Stimulated activated CD4-positive, alpha-beta T cell treated with anti-CD3 and anti-CD28 coated beads, Interleukin-4, amount 100 ng/mL, for 48 hours (primary cell): Measurements from ENCODE around the gene RNF11.

Source experiments
- DNase-seq, 2 donors: peaks; one replicate each; pipeline ENCODE4 v3.0.0-alpha.2; 2020; ENCODE audit warnings: low read depth in 2 of 2

Gene RNF11

DNA sequence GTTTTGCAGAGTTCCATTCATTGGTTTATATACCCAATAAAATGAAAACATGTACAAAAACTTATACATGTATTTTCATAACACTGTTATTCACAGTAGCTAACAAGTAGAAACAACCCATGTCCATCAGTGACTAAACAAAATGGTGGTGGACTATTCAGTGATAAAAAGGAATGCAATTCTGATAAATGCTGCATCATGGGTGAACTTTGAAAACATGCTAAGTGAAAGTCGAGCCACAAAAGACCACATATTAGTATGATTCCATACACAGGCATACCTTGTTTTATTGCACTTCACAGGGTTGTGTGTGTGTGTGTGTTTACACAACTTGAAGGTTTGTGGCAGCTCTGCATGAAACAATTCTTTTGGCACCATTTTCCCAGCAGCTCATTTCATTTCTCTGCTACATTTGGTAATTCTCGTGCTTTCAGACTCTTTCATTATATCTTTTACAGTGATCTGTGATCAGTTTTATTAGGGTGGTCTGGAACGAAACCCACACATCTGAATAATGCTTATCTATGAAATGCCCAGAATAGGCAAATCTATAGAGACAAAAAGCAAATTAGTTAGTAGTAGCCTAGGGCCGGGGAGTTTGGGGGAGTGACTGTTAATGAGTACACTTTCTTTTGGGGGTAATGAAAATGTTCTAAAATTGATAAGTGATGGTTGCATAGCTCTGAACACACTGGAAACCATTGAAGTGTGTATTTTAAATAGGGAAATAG, 27.2 kb downstream of the RNF11 start:
- DNase-seq: no peak

DNA sequence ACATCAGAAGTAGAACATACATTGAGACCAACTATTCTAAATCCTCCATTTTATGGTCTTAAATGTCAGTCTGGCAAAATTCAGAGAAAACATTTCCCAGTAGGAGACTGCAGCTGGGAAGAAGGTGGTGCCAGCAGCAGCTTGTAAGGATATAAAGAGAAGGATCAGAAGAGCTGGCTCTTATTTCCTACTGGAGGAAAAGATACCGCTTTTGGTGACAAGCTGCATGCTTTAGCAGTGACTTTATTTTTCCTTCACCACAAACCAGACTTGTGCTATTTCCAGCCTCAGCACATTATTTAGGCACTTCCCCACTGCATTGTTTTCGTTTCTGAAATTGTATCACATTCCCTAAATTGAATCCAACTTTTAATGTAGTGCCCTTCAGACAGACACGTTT, 28.4 kb downstream of the RNF11 start:
- DNase-seq: no peak

DNA sequence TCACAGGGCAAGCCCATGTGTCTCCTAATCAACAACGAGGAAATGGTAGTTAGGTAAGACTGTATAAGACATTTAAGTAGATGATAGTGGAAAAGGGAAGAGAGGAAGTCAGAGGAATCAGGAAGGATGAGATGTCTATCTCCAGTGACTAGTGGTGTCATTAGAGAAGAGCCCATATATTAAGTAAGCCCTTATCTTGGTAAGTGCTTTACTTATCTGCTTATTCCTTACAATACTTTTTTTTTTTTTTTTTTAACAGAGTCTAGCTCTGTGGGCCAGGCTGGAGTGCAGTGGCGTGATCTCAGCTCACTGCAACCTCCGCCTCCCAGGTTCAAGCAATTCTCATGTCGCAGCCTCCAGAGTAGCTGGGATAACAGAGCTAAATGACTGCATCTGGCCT, 29.5 kb downstream of the RNF11 start:
- no peak for DNase-seq

DNA sequence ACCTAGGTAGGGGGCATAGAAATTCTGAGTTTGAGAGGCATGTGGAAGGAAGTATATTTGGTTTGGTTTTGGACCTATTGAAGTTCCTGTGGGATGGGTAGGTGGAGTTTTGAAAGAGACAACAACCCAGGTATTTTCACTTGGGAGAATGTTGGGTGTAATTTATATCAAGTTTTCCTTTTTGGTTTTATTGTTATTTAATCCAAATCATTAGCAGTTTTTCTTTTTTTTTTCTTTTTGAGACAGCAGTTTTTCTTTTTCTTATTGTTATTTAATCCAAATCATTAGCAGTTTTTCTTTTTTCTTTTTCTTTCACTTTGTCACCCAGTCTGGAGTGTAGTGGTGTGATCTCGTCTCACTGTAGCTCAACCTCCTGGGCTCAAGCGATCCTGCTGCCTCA, 30.1 kb downstream of the RNF11 start:
- no peak for DNase-seq

DNA sequence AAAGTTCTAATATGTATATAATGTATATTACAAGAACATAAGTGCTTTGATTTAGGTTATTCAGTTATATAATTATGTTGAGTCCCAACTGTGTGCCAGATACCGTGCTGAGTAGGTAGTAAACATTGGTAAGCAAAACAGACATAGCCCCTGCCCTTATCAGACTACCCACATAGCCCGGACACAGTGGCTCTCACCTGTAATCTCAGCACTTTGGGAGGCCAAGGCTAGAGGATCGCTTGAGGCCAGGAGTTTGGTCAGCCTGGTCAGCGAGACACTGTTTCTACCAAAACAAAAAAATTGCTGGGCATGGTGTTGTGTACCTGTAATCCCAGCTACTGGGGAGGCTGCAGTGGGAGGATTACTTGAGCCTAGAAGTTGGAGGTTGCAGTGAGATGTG, 30.7 kb downstream of the RNF11 start:
- DNase-seq: no peak

DNA sequence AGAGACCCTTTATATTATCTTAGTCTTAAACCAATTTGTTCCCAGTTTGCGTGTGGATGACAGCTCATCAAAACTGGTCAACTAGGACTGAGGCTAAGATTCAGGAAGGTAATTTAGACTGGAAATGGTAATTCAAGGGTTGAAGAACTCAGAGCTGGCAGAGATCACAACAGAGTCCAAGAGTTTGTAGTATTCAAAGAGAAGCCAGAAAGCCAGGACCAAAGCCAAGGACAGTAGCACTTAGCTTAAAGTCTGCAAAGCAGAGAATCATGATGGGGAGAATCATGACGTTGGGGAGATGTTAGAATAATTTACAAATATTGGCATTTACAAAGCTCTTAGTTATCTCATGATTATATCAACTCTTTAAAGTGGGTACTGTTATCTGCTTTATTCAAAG, 32.6 kb downstream of the RNF11 start:
- DNase-seq: no peak

DNA sequence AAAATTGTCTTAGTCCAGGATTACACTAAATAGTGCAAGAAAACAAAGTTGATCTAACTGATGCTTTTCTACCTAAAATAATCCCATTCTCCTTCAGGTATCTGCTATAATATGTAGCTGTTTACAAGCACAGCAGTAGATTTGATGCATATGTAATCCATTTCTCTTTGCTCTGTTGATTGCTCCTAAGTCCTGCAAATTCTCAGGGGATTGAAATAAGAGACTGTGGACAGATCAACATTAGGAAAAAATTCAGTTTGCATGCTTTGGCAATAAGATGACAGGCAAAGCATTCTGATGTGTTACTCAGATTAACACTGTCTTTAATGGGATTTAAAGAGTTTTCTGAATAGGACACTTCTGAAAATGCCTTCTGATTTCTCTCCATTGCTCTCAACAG, 34.7 kb downstream of the RNF11 start:
- DNase-seq: no peak

DNA sequence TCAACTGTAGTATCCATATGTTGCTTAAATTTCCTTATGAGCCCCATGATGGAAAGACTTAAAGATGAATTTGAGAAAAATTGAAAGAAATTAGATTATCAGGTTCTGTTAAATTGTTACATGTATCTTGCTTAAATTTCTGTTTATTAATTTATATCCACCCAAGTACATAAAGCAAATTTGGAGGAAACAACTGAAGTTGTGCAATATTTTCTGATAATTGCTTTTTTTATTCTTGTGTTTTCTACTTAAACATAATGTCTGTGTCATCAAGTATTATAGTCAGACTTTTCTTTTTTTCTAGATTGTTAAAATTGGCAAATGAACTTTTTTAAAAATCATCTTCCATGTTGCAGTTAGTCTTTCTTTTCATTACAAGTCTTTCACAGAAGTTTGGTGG, 36.8 kb downstream of the RNF11 start:
- no peak for DNase-seq

DNA sequence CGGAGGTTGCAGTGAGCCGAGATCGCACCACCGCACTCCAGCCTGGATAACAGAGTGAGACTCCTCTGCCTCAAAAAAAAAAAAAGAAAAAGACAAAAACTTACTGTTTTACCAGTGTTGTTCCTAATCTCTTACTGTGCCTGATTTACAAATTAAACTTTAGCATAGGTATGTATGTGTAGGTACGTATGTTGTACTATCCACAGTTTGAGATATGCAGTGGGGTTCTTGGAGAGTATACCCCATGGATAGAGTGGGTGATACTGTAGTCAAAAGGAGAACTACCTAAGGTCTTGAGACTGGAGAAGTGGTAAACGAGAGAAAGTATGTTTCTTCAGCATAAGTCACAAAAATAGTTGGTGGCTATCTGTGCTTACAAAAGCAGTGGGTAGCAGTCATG, 38.6 kb downstream of the RNF11 start:
- DNase-seq: no peak

DNA sequence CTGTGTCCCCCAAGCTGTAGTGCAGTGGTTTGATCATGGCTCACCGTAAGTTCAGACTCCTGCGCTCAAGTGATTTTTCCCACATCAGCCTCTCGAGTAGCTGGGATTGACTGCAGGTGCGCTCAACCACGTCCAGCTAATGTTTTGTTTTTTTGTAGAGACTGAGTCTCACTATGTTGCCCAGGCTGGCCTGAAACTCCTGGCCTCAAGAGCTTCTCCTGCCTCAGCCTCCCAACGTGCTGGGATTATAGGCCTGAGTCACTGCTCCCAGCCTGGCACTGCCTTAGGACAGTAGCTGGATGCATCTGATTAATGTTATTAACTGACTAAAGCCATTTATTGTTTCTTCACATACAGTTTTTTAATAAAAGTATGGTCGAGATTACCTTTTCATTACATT, 40.2 kb downstream of the RNF11 start:
- no peak for DNase-seq

DNA sequence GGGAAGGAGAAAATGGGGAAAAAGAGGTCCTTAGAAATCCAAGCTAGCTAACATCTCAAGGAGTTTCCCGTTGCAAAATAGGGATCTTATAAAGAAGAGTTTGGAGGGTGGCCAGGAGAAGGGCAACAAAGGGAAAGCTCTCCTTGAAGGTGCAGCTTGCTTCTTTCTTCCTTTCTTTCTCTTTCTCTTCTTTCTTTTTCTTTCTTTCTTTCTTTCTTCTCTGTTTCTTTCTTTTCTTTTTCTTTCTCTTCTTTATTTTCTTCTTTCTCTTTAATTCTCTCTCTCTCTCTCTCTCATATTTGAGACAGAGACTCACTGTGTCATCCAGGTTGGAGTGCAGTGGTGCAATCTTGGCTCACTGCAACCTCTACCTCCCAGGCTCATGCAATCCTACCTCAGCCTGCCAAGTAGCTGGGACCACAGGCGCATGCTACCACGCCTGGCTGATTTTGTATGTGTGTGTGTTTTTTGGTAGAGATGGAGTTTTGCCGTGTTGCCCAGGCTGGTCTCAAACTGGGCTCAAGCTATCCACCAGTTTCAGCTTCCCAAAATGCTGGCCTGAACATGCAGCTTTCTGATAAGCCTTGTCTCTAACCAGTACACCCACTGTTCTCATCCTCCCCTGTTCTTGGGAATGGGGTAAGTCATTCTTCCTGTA, 44.4 kb downstream of the RNF11 start:
- no peak for DNase-seq

DNA sequence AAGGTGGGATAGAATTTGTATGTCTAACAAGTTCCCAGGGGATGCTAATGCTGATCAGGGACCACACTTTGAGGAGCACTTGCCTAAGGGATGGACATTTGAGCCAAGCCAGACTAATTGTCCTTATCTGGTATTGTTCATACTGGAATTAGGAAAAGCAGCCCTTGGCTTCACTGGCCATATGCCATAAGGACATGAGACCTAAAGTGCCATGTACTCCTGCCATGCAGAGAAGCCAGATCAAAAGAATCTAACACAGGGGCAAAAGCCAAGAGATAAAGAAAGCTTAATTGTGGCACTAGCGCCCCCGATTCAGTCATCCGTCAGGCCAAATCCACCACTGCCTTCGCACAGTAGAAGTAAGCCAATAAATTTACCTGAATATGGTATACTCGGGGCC, 45.7 kb downstream of the RNF11 start:
- DNase-seq: no peak

DNA sequence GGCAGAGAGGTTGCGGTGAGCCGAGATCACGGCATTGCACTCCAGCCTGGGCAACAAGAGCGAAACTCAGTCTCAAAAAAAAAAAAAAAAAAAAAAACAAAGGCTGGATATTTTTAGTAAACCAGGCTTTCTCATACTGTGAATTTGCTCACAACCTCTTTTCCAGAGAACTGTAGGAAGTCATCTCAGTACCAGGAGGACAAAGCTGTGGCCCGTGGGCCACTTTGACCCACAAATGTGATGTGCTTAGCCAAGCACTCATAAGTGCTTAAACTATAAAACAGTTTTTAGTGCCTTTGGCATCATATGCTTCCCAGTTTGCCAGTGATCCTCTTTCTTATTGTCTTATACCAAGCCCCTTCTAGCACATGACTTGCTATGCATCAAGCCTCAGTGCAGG, 46.5 kb downstream of the RNF11 start:
- DNase-seq: no peak

DNA sequence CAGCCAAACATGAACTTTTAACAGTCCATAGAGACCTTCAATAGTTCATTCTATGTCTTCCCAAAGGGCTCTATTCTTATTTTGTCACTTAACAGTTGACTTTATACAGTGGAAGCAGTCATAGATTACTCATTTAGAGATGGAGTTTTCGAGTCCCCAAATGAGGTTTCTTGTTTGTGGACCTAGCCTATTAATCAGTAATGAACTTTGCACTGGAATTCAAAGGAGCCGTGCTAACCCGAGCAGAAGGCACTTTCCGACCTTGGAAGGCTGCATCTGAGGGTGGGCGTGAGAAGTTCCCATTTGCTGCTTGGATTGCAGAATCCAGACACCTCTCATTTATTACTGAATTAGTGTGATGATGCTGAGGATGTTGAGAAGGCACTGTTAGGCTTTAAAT, 47.9 kb downstream of the RNF11 start:
- no peak for DNase-seq

DNA sequence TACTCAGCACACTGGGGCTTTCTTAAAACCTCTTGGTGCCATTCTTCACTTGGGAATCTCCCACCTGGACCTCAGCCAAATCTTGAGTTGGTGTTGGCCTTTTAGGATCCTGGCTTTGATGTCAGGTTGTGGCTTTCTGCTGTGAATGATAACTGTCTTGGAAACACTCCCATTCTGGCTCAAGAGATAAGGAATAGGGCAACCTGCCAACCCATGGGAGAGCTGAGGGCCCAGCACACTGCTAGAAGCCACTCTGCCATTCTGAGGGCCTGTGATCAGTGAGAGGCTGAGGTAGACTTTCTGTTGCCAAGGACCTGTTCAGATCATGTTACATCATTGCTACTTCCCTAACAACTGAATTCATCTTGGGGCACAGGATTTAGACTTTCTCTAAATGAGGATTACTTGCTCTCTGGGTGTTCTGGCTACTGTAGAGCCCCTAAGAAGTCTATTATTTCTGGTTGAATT, 48.4 kb downstream of the RNF11 start:
- DNase-seq: no peak

DNA sequence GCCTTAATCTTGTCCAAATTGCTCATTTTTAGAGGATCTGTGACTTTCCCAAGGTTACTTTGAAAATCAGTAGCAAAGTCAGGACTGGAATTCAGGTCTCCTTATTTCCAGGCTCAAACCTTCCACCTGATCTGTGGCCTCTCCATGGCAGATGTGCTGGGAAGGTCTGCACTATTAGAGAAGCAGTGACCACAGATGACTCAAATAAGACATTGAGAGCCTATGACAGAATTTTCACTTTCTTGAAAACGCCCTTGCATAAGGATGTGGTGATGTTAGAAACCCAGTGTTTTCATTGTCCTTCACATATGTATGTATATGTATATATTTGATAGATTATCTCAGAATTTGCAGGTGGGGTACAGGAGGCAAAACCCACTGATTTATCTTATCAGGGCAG, 49.0 kb downstream of the RNF11 start:
- no peak for DNase-seq

DNA sequence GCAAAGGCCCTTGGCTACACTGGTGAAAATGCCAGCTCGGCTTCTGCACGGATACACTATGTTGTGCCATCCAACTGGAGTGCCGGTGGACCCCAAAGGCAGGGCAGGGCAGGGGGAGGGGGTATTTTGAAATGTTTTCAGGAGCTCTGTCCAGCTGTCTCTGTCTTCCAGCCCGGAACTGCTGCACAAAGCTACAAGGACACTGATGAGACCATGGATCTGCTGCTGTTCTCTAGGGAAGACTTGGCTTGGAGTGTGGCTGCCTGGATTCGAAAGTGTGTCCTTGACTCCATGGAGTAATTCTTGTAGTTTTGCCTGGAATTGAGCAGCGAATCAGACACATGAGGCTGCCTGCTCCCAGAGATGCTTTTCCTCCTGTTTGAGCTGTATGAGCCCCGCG, 51.9 kb downstream of the RNF11 start:
- DNase-seq: no peak

DNA sequence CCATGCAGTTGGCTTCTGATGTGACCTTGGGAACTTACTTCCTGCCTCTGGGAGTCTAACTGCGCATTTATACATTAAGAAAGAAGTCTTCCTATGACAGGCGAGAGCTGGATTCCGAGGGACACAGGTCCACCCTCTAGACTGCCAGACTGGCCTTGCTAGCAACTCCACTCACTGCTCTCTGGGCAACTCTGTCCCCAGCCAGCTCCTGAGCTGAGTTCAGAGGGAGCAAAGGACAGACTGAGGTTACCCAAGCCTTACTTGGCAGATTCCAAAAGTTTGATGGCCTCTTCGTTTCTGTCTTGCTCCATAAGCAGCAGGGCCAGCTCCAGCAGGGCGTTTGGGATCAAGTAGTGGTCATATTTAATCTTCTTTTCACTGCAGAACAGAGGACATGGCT, 52.5 kb downstream of the RNF11 start:
- DNase-seq: no peak

DNA sequence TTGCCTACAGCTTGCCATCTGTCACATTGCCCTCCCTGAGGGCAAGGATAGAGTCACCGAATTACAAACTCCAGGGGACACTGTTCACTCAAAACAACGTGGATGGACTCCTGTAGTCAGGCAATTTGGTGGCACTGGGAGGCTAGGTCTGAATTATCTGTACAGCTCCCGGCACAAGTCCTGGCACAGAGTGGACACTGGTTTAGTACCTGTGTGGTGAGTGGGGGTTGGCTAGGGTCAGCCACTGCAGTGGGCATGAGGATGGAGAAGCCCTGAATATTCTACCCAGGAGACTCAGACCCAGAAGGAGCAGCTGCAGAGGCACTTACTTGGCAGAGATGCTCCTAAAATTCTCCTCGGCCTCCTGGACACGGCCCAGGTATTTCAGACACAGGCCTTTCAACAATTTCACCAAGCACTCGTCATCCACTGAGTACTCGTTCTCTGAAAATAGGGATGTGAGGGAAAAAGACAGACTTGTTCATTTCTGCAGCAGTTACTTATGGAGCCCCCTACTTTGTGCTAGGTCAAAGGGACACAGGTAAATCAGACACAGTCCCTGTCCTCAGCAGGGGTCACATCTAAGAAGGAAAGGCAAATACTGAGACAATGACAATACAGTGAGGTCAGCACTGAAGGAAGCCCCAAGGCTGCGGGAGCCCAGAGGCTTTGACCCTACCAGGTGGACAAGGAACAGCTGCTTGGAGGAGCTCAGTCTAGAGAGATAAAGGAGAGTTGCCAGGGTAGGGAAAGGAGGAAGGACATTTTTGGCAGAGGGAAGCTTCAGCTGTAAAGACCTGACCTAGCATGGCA, 53.8 kb downstream of the RNF11 start:
- no peak for DNase-seq

DNA sequence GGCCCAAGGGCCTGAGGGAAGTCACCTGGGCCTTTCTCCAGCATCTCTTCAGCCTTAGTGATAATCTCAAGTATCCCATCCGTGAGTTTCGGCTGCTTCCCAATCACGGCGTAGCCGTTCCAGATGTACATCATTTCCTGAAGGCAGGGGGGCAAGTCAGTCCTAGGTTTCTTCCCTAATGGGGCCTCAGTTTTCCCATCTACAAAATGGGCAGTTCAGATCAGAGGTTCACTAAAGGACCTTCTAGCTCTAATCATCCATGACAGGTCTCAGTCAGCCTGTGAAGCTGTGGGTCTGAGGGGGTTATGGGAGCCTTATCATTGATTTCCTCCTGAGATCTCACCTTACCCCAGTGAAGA, 54.4 kb downstream of the RNF11 start:
- DNase-seq: no peak

DNA sequence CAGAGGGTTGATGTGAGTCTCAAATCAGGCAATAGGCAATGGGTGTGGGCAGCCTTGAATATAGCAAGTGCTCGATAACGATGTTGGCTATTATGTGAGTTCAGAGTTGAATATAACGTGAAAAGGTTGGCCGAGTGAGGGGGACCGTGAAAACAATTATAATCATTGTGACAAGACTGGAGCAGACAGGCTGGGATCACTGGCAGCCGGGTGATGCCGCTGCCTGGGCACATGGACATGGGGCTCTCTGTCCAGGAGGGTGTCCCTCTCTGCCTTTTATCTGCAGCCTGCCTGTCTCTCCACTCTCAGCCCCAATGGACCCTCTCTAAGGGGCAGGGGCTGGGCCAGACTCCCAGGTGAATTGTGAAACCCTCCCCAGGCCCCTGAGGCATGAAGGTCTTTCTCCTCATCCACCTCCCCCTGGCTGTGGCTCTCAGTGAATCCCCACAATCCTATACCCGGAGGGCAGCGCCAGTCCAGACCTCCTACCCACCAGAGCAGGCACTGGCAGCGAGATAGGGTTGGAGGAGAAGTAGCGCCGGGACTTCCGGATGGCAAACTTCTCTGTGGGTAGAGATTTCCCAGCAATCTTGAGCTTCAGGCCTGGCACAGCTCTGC, 57.9 kb downstream of the RNF11 start:
- DNase-seq: no peak

DNA sequence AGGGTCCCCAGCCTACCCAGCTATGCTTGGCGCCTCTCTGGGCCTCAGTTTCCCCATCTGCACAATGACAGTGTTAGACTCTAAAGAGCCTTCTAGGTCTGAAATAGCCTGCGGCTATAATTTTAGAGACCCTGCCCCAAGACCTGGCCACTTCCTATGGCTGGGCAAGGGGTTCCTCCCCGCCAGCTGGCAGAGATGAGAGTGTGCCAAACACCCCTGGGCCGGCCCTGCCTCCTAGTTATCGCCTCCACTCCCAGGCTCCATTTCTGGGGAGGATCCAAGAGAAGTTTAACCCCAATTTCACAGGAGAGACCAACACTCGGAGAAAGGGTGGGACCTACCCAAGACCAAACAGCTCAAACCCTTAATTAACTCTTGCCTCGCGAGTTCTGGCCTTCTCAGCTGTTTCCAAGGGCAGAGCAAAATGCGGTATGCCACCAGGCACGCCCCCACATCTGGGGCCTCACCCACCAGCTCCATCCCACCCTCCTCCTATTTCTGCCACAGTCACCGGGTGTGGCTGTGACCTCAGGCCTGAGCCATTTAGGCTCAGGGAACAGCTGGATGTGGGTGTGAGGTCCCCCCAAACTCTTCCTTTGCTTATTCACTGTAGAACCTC, 58.6 kb downstream of the RNF11 start:
- DNase-seq: no peak
